H1 (cell line): ENCODE results near the gene SVIL. TPM values are rescaled to one million over a fixed set of nuclear protein-coding genes. Genes with fewer than 3 reads are reported as not detected.

Experiments
- CHD7 ChIP-seq: fragments of 300-600 bp; sonication (generic); IDR thresholded peaks from 2 replicates; pipeline ENCODE4 v1.7.1; 2012; ENCODE audit warnings: low read length, moderate library complexity, mild to moderate bottlenecking, inconsistent platforms; ENCODE audit not compliant: insufficient replicate concordance
- CREB1 ChIP-seq: IDR thresholded peaks from 2 replicates; pipeline ENCODE4 v1.6.1; 2012; ENCODE audit warnings: inconsistent platforms
- HDAC6 ChIP-seq: IDR thresholded peaks from one replicate; pipeline ENCODE4 v1.7.1; 2012; ENCODE audit warnings: low read depth, mild to moderate bottlenecking, inconsistent platforms, low read length, moderate library complexity
- SIX5 ChIP-seq: IDR thresholded peaks from 2 replicates; pipeline ENCODE4 v1.6.1; 2011; ENCODE audit warnings: mild to moderate bottlenecking, low read depth, low read length
- polyA plus RNA-seq, 7 experiments: library from polyadenylated mRNA; depleted of rRNA in 3 of 7; stranded (reverse) in 5 of 7; unstranded in 2 of 7; fragments of >200 nt in 5 of 7; fragments of 200-250 nt in 2 of 7; gene quantifications; 1 replicate in 5 of 7; 2 replicates in 1 of 7; 4 replicates in 1 of 7; pipeline versions ENCODE4 v1.2.1 to v1.2.3, GENCODE V29; 2011 to 2013; ENCODE audit warnings: missing spikeins in 2 of 7, mixed read lengths in 2 of 7
- total RNA-seq: library from RNA; stranded (reverse); fragmentation: NEBNext Ultra II Directional; extraction: Animal tissue kit (Norgen Biotek cat#: 25700); gene quantifications from 2 replicates; pipeline ENCODE4 v1.2.1, GENCODE V29; 2021

The SVIL gene
- total and polyA plus RNA-seq, 2 of the 8 experiments (the other 6 are each of a cell fraction or from before 2014, with no cell fraction given) = 4.7 to 15.4 TPM

GRCh38 chr10:29524720-29525119 is 110.1 kb downstream of the SVIL start (continued):
- TF ChIP-seq CHD7 (no peak), HDAC6 (no peak), CREB1 (no peak), SIX5 (no peak)
